ENCODE results near the gene PRLH.

DNA sequence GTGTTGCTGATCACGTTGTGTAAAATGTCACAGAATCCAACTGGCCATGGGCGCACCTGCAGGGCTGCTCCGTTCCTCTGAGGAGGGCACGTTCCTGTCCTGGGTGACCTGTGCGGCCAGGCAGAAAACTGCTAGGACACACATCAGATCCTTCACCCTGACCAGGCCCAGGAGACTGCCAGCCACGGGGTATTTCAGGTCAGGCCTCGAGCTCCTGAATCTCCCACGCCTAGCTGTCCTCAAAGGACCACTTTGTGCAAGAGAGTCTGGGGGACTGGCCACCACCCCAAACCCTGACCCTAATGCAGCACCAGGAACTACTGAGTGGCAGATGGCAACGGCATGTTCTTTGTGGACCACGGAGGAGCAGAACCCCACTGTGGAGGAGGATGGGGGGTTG, 11.1 kb downstream of the PRLH start:
- TF ChIP-seq, protein P1, sequence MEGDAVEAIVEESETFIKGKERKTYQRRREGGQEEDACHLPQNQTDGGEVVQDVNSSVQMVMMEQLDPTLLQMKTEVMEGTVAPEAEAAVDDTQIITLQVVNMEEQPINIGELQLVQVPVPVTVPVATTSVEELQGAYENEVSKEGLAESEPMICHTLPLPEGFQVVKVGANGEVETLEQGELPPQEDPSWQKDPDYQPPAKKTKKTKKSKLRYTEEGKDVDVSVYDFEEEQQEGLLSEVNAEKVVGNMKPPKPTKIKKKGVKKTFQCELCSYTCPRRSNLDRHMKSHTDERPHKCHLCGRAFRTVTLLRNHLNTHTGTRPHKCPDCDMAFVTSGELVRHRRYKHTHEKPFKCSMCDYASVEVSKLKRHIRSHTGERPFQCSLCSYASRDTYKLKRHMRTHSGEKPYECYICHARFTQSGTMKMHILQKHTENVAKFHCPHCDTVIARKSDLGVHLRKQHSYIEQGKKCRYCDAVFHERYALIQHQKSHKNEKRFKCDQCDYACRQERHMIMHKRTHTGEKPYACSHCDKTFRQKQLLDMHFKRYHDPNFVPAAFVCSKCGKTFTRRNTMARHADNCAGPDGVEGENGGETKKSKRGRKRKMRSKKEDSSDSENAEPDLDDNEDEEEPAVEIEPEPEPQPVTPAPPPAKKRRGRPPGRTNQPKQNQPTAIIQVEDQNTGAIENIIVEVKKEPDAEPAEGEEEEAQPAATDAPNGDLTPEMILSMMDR (IDR thresholded peaks at IDR 0.05; ENCODE audit: insufficient read depth, low read length, poor library complexity, severe bottlenecking), result no peak
- TF ChIP-seq EZH2phosphoT487 (conservative IDR thresholded peaks at IDR 0.05; ENCODE audit: low read length), result no peak

Data from SU-DHL-6 (cell line).